Right lobe of liver (tissue), 4 donors: ENCODE data around the gene PGAP6.

Source experiments
- CTCF ChIP-seq, 4 donors: fragments of 200-600 bp in 3 of 4; fragments of 450-650 bp in 1 of 4; IDR thresholded peaks; one replicate each; pipeline versions ENCODE4 v1.5.1 to v1.8.0; 2016 to 2022; ENCODE audit warnings: antibody characterized with exemption in 4 of 4, mild to moderate bottlenecking in 2 of 4
- POLR2A ChIP-seq: fragments of 450-650 bp; IDR thresholded peaks from one replicate; pipeline ENCODE4 v1.6.1; 2017; ENCODE audit warnings: antibody characterized with exemption, mild to moderate bottlenecking
- donor health status: DM: no; HTN: no; CAD: no.
- donor health status: DM: no; HTN: no; CAD: no.
- donor health status: DM: no; HTN: yes; CAD: no.

- TF ChIP-seq CTCF (IDR thresholded peaks at IDR 0.05) (no peak), POLR2A (no peak)
Observed at GRCh38 chr16:356741-357140, 25.0 kb downstream of the PGAP6 start.
